ENCODE data around the gene FAM120A.

The FAM120A gene

GRCh38 chr9:93500571-93501298 is 49.2 kb downstream of the FAM120A start:
- DNase-seq (ENCODE audit: low read depth, low spot score): no peak
- in situ Hi-C loops (cut with HindIII; ENCODE audit: low sequenced_read_pairs): no loop called here
- H3K4me3 ChIP-seq (ENCODE audit: low read depth, low read length): no peak overlapping the region
- TF ChIP-seq, protein P1, sequence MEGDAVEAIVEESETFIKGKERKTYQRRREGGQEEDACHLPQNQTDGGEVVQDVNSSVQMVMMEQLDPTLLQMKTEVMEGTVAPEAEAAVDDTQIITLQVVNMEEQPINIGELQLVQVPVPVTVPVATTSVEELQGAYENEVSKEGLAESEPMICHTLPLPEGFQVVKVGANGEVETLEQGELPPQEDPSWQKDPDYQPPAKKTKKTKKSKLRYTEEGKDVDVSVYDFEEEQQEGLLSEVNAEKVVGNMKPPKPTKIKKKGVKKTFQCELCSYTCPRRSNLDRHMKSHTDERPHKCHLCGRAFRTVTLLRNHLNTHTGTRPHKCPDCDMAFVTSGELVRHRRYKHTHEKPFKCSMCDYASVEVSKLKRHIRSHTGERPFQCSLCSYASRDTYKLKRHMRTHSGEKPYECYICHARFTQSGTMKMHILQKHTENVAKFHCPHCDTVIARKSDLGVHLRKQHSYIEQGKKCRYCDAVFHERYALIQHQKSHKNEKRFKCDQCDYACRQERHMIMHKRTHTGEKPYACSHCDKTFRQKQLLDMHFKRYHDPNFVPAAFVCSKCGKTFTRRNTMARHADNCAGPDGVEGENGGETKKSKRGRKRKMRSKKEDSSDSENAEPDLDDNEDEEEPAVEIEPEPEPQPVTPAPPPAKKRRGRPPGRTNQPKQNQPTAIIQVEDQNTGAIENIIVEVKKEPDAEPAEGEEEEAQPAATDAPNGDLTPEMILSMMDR (IDR thresholded peaks at IDR 0.05; ENCODE audit: low read depth, low read length): no peak

DNA sequence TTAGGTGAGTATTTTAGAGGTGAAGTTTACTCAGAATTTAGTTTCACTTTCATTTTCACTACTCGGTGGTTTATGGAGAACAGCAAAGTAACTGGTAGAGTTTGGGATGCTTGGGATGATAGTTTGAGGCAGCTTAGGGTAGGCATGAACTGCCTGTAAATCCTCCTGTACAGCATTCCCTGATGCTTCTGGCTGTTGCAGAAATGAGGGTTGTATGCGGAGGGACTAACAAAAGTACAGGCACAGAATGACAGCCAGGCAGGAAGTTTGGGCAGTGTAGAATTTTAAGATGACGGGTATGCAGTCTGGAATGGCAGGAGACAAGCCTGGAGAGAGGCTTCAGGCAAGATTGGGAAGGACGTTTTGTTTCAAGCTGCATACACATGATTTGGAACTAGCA is 49.9 kb downstream of the FAM120A start:
- H3K4me3 ChIP-seq (ENCODE audit: low read depth, low read length): peak overlapping the region; percentile 16
- TF ChIP-seq, protein P1 (IDR thresholded peaks at IDR 0.05; ENCODE audit: low read depth, low read length): no peak
- peak; percentile 46 for DNase-seq (ENCODE audit: low read depth, low spot score)
- in situ Hi-C loops (cut with HindIII; ENCODE audit: low sequenced_read_pairs): no loop called here

- DNase-seq (ENCODE audit: low read depth, low spot score): no peak
- no peak overlapping the region for H3K4me3 ChIP-seq (ENCODE audit: low read depth, low read length)
- TF ChIP-seq, protein P1 (IDR thresholded peaks at IDR 0.05; ENCODE audit: low read depth, low read length): no peak
- in situ Hi-C loops (cut with HindIII; ENCODE audit: low sequenced_read_pairs): no loop called here
Observed at GRCh38 chr9:93503381-93503780, 51.9 kb downstream of the FAM120A start.

DNA sequence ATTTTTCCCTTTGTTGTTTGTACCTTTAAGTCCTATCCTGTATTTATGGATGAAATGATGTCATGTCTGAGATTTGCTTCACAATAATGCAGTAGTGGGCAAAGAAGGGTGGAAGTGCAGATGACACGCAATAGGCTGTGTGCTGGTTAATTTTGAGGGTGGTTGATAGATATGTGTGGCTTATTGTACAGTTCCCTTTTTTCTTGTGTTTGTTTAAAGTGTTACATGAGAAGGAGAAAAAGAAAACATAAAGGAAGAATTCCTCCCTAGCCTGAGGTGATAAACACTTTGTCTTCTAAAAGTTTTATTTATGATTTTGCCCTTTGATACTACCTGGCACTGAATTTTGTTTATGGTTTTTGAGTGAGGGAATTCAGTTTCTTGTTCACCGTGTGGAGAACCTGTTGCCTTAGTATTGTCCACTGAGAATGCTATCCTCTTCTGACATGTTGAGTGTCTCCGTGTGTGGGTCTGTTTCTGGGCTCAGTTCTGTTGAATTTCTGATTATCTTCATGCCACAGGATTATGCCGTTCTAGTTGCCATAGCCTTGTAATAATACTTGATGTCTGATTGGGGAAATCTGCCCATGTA is 54.2 kb downstream of the FAM120A start:
- no peak overlapping the region for H3K4me3 ChIP-seq (ENCODE audit: low read depth, low read length)
- no peak for DNase-seq (ENCODE audit: low read depth, low spot score)
- in situ Hi-C loops (cut with HindIII; ENCODE audit: low sequenced_read_pairs): no loop called here
- TF ChIP-seq, protein P1 (IDR thresholded peaks at IDR 0.05; ENCODE audit: low read depth, low read length): no peak

DNA sequence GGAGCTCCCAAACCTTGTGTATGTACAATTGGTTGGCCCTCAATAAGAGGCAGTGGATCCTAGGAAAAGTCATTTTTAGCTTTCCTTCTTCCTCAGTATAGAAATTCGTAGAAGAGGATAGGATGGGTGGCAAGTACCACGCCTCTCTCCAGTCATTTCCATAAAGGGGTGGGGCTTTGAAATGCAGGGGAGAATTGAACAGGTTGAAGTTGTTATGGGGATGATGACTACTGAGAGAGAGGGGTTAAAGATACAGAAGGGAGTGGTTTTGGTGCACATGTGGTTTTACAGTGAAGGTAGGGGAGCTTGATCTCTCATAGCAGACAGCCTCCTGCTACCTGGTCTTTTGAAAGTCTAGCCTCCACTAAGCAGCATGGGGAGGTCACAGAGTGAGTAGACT is 56.3 kb downstream of the FAM120A start:
- TF ChIP-seq, protein P1 (IDR thresholded peaks at IDR 0.05; ENCODE audit: low read depth, low read length): no peak
- DNase-seq (ENCODE audit: low read depth, low spot score): no peak
- H3K4me3 ChIP-seq (ENCODE audit: low read depth, low read length): no peak overlapping the region
- in situ Hi-C loops (cut with HindIII; ENCODE audit: low sequenced_read_pairs): no loop called here

DNA sequence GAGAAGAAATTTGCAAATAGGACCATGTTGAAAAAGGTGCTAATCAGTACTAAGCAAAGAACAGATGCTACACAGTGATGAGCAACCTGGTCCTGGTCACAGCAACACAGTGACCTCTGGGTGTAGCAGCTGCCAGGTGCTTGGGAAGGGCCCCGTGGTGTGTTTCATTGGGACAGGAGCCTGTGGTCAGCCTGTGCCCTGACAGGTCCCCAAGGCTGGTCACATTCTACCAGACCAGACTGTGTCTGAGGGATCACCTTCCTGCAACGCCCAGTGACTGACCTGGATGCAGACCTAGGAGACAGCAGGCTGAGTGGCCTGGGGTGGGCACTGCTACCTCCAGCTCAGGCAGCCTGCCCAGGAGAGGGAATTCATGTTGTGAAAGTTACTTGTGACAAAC is 56.7 kb downstream of the FAM120A start:
- no peak for DNase-seq (ENCODE audit: low read depth, low spot score)
- in situ Hi-C loops (cut with HindIII; ENCODE audit: low sequenced_read_pairs): no loop called here
- TF ChIP-seq, protein P1 (IDR thresholded peaks at IDR 0.05; ENCODE audit: low read depth, low read length): no peak
- H3K4me3 ChIP-seq (ENCODE audit: low read depth, low read length): no peak overlapping the region
